ENCODE measurements around the gene XIST.

Gene XIST

GRCh38 chrX:73838123-73838522, 14.4 kb downstream of the XIST start:
- TF ChIP-seq CTCF (IDR thresholded peaks at IDR 0.05), result no peak
- H3K4me3 ChIP-seq, result no peak overlapping the region
- H3K27ac ChIP-seq, result no peak overlapping the region
- DNase-seq (ENCODE audit: low spot score), result no peak

- DNase-seq (ENCODE audit: low spot score), result no peak
- Histone ChIP-seq H3K27ac (no peak overlapping the region), H3K4me3 (no peak overlapping the region)
- TF ChIP-seq CTCF (IDR thresholded peaks at IDR 0.05), result no peak
Measured at GRCh38 chrX:73836956-73837477, 15.5 kb downstream of the XIST start.

- no peak for DNase-seq (ENCODE audit: low spot score)
- no peak overlapping the region for H3K27ac ChIP-seq
- no peak overlapping the region for H3K4me3 ChIP-seq
- TF ChIP-seq CTCF (IDR thresholded peaks at IDR 0.05), result no peak
Measured at GRCh38 chrX:73834219-73834618, 18.3 kb downstream of the XIST start.

- no peak overlapping the region for H3K4me3 ChIP-seq
- TF ChIP-seq CTCF (IDR thresholded peaks at IDR 0.05), result no peak
- H3K27ac ChIP-seq, result no peak overlapping the region
- no peak for DNase-seq (ENCODE audit: low spot score)
Measured at GRCh38 chrX:73832319-73832718, 20.2 kb downstream of the XIST start.

- Histone ChIP-seq H3K4me3 (no peak overlapping the region), H3K27ac (no peak overlapping the region)
- TF ChIP-seq CTCF (IDR thresholded peaks at IDR 0.05), result no peak
- DNase-seq (ENCODE audit: low spot score), result no peak
Measured at GRCh38 chrX:73831500-73831899, 21.0 kb downstream of the XIST start.

GRCh38 chrX:73830489-73831414, 21.8 kb downstream of the XIST start:
- no peak overlapping the region for H3K27ac ChIP-seq
- no peak for TF ChIP-seq CTCF (IDR thresholded peaks at IDR 0.05)
- H3K4me3 ChIP-seq, result no peak overlapping the region
- DNase-seq (ENCODE audit: low spot score), result no peak
